T-helper 9 cell (primary cell): ENCODE data around the gene APLF.
A peak's percentile ranks its signal among the peaks of the same experiment; 100 is the strongest.
"Not testable (repeated sequence)": the region's sequence is repeated elsewhere in the genome, so short reads cannot be mapped to it uniquely, and the experiment has no call there.

Experiments used
- DNase-seq: peaks from one replicate; pipeline ENCODE4 v3.0.0-alpha.2; 2020

The APLF gene

DNA sequence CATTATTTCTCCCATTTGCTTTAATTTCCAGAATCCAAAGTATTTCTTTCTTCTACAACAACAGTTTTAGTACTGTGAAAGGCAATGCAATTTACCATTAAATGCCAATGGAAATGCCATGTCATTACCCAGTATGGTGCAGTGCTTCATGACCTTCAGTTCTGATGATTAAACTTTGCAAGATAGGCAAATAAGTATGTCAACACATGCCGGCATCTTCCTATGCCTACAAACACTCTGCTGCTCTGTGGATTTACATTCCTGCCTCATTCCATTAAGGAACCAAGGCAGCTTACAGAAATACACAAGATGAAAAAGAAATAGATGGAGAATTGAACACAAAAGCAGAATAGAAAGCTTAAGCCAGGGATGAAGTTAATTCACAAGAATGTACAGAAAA is 123.3 kb downstream of the APLF start:
- no peak for DNase-seq

DNA sequence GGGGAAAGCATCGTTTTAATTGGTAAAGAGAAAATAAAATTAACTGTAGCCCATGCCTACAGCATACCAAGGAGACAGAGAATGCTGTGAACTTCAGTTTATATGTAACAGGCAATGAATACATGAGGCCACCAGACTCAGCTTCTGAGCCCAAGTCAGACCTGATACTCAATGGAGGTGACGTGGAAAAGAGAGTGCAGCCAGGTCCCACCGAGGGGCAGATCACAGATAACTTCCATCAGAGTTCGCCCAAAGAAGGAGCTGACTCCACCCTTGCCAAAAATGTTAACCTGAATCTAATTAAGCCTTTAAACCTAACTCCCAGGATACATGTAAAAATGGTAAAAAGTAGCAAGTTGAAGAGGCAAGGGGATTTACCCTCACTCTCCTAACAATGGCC is 123.8 kb downstream of the APLF start:
- DNase-seq = no peak

DNA sequence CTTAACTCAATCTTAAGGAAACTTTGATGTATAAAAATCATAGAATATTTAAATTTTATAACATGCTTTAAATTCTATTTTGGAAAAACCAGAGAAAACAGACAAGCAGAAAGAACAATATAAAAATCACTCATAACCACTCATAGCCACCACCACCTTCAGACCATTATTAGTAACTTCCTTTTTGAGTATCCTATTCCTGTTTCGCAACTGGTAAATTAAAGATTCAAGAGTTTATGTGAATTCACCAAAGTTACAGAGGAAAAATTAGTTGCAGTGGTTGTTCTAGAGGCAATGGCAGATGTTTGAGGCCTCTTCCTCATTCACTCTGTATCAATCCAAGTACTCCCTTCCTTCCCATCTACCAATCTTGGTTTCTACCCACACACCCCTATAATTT is 126.7 kb downstream of the APLF start:
- DNase-seq = no peak

DNA sequence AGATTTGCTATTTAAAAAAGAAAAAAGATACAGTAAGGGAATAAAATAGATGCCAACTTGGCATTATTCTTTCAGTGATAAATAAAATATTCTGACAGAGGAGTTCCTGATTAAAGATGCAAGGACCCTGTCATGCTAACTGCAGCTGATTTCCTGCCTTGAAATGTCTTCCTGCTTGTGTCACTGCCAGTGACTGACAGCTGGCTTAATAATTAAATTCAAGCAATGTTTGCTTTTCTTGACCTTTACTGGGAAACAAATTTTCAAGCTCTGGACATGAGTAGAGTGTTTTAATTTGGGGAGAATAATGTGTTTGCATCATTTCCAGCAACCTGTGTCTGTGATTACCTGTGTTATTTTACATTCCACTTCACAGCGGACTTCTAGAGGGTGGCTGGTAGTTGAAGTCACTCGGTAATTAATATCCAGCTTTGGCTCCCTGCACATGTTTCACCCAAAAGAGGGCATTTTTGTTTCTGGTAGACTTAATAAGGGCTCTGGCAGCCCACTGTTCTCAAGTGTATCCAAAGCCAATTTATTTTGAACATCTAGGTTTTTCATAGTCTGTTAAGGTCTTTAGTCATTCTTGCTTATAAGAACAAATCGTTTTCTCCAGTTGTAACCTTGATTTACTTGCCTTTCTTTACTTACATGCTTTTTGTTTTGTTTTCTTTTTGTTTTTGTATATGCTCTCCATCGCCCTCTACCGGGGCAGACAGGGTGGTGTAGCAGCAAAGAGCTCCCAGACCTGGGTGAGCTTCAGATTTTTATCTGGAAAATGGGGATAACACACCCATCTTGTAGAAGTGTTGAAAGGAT is 127.5 kb downstream of the APLF start:
- DNase-seq = peak; percentile 51

GRCh38 chr2:68595493-68595785 is 128.1 kb downstream of the APLF start:
- not testable (repeated sequence) for DNase-seq

- DNase-seq = not testable (repeated sequence)
These were observed 133.1 kb downstream of the APLF start for GRCh38 chr2:68600495-68600894.

DNA sequence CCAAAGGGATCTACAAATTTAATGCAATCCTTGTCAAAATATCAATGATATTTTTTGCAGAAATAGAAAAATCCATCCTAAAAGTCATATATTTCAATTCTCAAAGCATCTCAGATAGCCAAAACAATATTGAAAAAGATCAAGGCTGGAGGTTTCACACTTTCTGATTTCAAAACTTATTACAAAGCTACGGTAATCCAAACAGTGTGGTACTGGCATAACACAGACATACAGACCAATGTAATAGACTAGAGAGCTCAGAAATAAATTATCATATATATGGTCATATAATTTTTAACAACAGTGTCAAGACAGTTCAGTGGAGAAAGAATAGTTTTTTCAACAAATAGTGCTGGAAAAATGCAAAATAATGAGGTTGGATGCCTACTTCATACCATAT is 135.7 kb downstream of the APLF start:
- DNase-seq = no peak

DNA sequence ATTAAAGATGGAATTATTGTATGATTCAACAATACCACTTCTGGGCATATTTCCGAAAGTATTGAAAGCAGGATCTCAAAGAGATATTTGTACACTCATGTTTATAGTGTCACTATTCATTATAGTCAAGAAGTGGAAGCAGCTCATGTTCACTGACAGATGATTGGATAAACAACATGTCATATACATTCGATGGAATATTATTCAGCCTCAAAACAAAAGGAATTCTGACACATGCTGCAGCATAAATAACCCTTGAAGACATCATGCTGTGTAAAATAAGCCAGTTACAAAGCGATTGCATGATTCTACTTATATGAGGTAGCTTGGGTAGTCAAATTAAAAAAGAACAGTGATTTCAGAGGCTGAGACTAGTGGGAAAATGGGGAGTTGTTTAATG is 136.7 kb downstream of the APLF start:
- no peak for DNase-seq

DNA sequence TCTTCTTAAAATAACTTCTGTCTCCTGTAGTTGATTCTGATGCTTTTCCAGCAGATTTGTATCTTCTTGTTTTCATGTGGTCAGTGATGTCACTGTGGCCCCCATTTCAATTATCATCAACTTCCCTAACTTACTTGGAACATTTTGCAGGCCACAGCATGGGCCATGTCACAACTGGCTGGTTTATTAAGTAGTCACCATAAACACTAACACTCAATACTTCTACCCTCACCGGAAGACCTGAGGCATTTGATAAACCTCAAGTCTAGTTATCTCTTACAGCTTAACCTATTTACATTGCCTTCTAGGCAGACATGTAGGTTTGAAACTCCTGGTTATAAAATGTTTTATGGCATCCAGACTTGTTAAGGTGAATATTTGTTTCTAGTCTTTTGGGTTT is 138.6 kb downstream of the APLF start:
- no peak for DNase-seq

GRCh38 chr2:68606759-68607158 is 139.4 kb downstream of the APLF start:
- no peak for DNase-seq

DNA sequence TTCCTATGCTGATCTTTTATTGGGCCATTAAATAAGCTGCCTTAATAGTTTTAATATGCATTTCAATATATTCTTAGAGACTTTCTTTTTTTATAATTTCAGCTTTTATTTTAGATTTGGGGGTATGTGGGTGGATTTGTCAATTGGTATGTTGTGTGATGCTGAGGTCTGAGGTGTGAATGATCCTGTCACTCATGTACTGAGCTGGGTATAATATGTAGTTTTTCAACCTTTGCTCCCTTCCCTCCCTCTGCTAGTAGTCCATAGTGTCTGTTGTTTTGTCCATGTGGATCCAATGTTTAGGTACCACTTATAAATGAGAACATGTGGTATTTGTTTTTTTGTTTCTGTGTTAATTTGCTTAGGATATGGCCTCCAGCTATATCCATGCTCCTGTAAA is 140.5 kb downstream of the APLF start:
- DNase-seq = no peak

DNA sequence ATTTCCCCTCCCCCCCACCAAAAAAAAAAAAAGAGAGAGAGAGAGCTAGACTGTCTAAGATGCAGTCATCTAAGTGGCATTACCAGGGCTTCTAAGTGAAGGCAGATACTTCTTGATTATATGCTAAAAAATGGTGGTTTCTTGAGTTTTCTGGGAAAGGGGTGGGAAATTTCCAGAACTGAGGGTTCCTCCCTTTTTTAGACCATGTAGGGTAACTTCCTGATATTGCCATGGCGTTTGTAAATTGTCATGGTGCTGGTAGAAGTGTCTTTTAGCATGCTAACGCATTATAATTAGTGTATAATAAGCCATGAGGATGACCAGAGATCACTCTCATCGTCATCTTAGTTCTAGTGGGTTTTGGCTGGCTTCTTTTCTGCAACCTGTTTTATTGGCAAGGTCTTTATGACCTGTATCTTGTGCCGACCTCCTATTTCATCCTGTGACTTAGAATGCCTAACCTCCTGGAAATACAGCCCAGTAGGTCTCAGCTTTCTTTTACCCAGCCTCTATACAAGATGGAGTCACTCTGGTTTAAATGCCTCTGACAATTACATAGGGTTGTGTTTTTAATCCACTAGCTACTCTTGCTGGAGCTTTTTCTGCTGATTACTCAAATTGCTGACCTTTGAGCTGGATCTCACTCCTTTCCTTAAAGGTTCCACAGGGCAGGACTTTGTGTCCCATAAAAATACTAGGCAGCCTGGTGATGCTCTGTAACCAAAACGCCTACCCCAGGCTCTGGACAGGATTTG is 145.6 kb downstream of the APLF start:
- DNase-seq = no peak

DNA sequence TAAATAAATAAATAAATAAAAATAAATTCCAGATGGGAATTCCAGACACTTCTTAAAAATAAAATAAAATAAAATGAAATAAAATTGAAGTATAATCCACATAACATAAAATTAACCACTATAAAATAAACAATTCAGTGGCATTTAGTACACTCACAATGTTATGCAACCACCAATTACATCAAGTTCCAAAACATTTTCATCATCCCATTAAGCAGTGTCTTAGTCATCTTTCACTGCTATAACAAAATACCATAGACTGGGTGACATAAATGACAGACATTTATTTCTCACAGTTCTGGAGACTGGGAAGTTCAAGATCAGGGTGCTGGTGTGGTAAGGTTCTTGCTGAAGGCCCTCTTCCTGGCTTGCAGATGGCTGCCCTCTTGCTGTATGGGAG is 153.4 kb downstream of the APLF start:
- DNase-seq = no peak

DNA sequence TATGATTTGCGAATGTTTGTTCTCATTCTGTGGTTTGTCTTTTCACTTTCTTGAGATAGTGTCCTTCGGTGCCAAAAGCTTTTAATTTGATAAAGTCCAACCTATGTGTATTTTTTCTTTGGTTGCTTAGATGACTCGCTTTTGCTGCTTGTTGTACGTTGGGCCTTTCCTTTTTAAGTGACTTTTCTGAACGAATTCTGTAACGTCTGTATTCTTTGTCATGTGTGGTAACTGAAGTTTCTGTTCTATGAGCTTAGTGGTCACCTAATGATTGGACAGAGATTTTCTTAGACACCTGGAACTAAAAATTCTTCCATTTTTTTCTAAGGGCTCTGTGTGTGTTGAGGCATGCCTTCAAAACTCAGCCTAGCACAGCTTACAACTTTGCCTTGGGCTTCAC is 156.4 kb downstream of the APLF start:
- no peak for DNase-seq

GRCh38 chr2:68627615-68628014 is 160.2 kb downstream of the APLF start:
- no peak for DNase-seq
